ENCODE data around the gene C14orf119.
"Not testable (repeated sequence)": the region's sequence is repeated elsewhere in the genome, so short reads cannot be mapped to it uniquely, and the experiment has no call there.

DNA sequence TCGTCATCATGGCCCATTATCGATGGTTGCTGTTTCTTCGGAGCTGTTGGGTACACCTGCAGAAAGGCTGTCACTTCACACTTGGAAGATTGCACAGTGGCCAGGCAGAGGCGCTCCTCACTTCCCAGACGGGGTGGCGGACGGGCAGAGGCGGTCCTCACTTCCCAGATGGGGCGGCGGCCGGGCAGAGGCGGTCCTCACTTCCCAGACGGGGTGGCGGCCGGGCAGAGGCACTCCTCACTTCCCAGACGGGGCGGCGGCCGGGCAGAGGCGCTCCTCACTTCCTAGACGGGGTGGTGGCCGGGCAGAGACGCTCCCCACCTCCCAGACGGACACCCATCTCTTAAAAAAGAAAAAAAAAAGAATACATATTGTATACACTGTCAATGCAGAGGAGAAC is 12.9 kb downstream of the C14orf119 start:
- TF ChIP-seq JUN (CRISPR knock-in tag; IDR thresholded peaks at IDR 0.05); FOXP1 (CRISPR knock-in tag; IDR thresholded peaks at IDR 0.05; ENCODE audit: borderline replicate concordance); FOXP4 (CRISPR knock-in tag; IDR thresholded peaks at IDR 0.05); TCF7 (CRISPR knock-in tag; IDR thresholded peaks at IDR 0.05; ENCODE audit: low read depth); IRF1 (CRISPR knock-in tag; IDR thresholded peaks at IDR 0.05); ETV6 (CRISPR knock-in tag; IDR thresholded peaks at IDR 0.05); USF2 (CRISPR knock-in tag; IDR thresholded peaks at IDR 0.05); NFATC4 (CRISPR knock-in tag; IDR thresholded peaks at IDR 0.05): not testable (repeated sequence)
- TF ChIP-seq, protein P1, sequence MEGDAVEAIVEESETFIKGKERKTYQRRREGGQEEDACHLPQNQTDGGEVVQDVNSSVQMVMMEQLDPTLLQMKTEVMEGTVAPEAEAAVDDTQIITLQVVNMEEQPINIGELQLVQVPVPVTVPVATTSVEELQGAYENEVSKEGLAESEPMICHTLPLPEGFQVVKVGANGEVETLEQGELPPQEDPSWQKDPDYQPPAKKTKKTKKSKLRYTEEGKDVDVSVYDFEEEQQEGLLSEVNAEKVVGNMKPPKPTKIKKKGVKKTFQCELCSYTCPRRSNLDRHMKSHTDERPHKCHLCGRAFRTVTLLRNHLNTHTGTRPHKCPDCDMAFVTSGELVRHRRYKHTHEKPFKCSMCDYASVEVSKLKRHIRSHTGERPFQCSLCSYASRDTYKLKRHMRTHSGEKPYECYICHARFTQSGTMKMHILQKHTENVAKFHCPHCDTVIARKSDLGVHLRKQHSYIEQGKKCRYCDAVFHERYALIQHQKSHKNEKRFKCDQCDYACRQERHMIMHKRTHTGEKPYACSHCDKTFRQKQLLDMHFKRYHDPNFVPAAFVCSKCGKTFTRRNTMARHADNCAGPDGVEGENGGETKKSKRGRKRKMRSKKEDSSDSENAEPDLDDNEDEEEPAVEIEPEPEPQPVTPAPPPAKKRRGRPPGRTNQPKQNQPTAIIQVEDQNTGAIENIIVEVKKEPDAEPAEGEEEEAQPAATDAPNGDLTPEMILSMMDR (IDR thresholded peaks at IDR 0.05) = not testable (repeated sequence)
- TF ChIP-seq, protein P2, sequence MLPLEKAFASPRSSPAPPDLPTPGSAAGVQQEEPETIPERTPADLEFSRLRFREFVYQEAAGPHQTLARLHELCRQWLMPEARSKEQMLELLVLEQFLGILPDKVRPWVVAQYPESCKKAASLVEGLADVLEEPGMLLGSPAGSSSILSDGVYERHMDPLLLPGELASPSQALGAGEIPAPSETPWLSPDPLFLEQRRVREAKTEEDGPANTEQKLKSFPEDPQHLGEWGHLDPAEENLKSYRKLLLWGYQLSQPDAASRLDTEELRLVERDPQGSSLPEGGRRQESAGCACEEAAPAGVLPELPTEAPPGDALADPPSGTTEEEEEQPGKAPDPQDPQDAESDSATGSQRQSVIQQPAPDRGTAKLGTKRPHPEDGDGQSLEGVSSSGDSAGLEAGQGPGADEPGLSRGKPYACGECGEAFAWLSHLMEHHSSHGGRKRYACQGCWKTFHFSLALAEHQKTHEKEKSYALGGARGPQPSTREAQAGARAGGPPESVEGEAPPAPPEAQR (CRISPR knock-in tag; IDR thresholded peaks at IDR 0.05) = not testable (repeated sequence)
- TF ChIP-seq, protein P3, sequence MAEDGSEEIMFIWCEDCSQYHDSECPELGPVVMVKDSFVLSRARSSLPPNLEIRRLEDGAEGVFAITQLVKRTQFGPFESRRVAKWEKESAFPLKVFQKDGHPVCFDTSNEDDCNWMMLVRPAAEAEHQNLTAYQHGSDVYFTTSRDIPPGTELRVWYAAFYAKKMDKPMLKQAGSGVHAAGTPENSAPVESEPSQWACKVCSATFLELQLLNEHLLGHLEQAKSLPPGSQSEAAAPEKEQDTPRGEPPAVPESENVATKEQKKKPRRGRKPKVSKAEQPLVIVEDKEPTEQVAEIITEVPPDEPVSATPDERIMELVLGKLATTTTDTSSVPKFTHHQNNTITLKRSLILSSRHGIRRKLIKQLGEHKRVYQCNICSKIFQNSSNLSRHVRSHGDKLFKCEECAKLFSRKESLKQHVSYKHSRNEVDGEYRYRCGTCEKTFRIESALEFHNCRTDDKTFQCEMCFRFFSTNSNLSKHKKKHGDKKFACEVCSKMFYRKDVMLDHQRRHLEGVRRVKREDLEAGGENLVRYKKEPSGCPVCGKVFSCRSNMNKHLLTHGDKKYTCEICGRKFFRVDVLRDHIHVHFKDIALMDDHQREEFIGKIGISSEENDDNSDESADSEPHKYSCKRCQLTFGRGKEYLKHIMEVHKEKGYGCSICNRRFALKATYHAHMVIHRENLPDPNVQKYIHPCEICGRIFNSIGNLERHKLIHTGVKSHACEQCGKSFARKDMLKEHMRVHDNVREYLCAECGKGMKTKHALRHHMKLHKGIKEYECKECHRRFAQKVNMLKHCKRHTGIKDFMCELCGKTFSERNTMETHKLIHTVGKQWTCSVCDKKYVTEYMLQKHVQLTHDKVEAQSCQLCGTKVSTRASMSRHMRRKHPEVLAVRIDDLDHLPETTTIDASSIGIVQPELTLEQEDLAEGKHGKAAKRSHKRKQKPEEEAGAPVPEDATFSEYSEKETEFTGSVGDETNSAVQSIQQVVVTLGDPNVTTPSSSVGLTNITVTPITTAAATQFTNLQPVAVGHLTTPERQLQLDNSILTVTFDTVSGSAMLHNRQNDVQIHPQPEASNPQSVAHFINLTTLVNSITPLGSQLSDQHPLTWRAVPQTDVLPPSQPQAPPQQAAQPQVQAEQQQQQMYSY (CRISPR knock-in tag; IDR thresholded peaks at IDR 0.05) = not testable (repeated sequence)
- TF ChIP-seq, protein P4, sequence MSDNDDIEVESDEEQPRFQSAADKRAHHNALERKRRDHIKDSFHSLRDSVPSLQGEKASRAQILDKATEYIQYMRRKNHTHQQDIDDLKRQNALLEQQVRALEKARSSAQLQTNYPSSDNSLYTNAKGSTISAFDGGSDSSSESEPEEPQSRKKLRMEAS (CRISPR knock-in tag; IDR thresholded peaks at IDR 0.05) = not testable (repeated sequence)

All from WTC11 (cell line).